Kidney glomerular epithelial cell (primary cell): ENCODE results near the gene KRTAP2-3.
"Not testable (repeated sequence)": the region's sequence is repeated elsewhere in the genome, so short reads cannot be mapped to it uniquely, and the experiment has no call there.

ENCODE experiments used
- DNase-seq: peaks from one replicate; lab custom pipeline; 2025; lab: John Stamatoyannopoulos, UW

Gene KRTAP2-3, protein sequence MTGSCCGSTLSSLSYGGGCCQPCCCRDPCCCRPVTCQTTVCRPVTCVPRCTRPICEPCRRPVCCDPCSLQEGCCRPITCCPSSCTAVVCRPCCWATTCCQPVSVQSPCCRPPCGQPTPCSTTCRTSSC

GRCh38 chr17:41060052-41060604 lies at the start of gene KRTAP2-3:
TSS of gene KRTAP2-3 (minus strand) at chr17:41060114. CDS start at chr17:41060050, 64 bp downstream.
- DNase-seq, result peak; percentile 99

DNA sequence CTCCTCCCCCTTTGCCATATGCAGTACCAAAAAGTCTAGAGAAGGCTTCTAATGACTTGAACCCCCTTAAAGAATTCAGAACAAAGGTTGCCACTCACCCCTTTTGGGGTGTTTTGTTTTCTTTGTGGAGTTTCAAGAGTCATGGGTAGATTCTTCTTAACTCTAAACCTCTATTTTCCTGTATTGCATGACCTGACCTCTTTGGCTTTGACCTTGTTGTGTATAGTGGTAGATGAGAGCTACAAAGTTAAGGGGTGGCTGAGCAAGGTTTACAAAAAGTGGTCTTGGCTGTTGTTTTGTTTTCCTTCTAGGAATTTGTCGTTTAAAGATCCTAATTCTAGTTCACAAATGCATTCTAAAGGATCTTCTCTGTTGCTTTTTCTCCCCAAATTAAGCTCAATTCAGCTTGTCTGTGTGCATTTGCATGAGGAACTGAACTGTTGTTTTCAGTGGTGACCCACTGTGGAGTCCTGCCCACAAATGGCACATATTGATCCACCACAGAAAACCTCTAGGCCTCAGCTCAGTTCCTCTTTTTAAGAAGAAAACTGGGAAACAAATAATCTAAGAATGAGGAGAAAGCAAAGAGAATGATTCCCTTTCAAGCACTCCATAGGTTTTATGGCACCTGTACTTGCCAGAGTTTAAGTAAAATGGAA lies 48.9 kb upstream of the KRTAP2-3 start:
- DNase-seq, result not testable (repeated sequence)

GRCh38 chr17:41107941-41108450 lies 48.1 kb upstream of the KRTAP2-3 start:
- DNase-seq, result no peak

DNA sequence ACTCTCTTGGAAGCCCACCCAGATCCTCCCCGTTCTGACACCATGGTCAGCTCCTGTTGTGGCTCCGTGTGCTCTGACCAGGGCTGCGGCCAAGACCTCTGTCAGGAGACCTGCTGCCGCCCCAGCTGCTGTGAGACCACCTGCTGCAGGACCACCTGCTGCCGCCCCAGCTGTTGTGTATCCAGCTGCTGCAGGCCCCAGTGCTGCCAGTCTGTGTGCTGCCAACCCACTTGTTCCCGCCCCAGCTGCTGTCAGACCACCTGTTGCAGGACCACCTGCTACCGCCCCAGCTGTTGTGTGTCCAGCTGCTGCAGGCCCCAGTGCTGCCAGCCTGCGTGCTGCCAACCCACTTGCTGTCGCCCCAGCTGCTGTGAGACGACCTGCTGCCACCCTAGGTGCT lies 45.4 kb upstream of the KRTAP2-3 start, which contains the start of gene KRTAP4-9:
KRTAP4-9 (plus strand) TSS at position 43 of the 400 bp plus-strand sequence; CDS start at position 43, 0 bp downstream.
- not testable (repeated sequence) for DNase-seq

GRCh38 chr17:41104386-41105038 lies 44.6 kb upstream of the KRTAP2-3 start:
- peak; percentile 53 for DNase-seq

DNA sequence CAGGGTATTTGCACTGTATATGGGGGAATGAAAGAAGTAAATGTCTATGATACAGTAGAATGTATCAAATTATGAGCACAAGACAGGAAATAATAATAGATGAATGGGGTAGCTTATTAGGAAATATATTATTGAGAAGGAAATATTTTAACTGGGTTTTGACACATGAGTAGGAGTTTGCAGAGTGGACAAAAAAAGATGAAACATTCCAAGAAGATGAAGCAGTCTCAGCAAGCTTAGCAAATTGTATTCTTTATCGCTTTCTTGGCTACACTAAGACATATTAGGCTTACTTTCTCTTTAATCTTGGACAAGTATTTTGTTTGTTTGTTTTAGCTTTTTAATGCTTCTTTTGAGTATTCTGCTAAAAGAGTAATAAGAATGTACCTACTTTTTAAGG lies 44.0 kb upstream of the KRTAP2-3 start:
- no peak for DNase-seq

DNA sequence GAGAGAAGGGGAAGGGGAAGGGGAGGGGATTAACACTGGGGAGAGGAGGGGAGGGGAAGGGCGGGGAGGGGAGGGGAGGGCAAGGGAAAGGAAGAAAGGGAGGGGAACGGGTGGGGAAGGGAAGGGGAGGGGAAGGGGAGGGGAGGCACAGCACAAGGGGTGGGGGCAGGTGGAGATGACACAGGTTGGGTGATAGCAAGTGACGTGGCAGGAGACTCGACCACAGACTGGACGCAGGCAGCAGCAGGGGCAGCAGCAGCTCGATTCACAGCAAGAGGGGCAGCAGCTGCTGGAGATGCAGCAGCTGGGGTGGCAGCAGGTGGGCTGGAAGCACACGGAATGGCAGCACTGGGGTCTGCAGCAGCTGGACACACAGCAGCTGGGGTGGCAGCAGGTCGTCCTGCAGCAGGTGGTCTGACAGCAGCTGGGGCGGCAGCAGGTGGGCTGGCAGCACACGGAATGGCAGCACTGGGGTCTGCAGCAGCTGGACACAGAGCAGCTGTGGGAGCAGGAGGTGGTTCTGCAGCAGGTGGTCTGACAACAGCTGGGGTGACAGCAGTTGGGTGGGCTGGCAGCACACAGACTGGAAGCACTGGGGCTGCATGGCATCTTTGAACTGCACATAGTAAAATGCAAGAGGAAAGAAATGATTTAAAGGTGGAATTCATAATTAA lies 41.8 kb upstream of the KRTAP2-3 start, which contains the start of gene KRTAP4-16:
KRTAP4-16 (minus strand) TSS at position 624 of the 674 bp plus-strand sequence; CDS start at position 624, 0 bp downstream.
- no peak for DNase-seq

DNA sequence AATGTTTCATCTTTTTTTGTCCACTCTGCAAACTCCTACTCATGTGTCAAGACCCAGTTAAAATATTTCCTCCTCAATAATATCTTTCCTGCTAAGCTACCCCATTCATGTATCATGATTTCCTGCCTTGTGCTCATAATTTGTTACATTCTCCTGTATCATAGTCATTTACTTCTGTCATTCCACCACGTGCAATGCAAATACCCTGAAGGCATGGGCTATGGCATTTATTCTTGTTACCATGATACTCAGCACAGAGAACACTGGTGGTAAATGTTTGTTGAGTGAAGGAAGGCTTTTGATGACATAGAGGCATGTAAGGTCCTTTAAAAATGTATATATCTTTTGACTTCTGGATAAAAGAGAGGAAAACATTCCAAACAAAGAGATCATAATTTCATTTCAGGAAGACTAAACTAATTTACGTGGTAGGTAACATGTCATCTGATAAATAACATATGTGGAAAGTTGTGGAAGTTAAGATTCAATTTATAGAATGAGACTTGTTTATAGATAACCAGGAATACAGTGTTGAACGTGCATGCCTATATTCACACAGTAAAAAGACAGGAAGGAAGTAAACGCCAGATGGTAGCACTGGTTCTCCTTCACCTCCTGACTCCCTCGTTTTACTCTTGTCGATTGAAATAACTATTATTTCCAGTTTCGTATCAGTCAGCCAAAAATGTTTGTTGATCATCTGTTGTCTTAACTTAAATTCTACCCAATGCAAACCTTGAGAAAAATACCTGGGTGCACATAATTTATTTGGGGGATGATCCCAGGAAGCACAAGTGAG lies 40.0 kb upstream of the KRTAP2-3 start:
- DNase-seq, result not testable (repeated sequence)

DNA sequence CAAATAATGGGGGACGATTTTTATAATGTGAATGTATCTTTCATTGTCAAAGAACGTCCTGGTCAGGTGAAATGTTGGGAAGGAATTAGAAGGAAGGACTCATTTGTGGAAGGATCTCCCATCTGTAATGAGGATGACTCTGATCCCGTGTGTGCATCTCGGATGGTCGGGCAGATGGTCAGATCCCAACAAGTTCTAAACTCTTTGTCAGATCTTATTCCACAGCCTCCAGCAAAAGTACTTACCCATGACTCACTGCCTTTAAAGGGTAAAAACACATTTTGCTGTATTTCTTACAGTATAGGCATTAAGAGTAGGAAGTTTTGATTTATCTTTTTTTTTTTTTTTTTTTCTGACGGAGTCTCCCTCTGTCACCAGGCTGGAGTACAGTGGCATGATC lies 38.6 kb upstream of the KRTAP2-3 start:
- no peak for DNase-seq

DNA sequence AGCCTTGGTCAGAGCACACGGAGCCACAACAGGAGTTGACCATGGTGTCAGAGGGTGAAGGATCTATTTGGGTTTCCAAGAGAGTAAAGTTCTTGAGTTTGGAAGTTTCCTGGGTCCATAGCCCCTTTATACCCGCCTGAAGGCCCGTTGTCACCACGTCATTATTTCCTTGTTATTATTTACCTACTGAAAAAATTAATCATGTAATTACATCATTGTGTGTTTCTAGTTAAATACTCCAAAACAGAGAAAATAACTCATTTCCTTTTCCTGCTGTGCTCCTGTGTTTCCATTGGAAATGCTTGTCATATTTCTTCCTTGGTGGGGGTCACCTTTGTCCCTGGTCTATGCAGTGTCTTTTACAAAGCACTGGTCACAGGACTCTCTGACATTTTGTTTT lies 38.1 kb upstream of the KRTAP2-3 start, which contains the start of gene KRTAP4-8:
KRTAP4-8 (minus strand) TSS at position 101 of the 400 bp plus-strand sequence; CDS start at position 43, 58 bp downstream.
- no peak for DNase-seq

DNA sequence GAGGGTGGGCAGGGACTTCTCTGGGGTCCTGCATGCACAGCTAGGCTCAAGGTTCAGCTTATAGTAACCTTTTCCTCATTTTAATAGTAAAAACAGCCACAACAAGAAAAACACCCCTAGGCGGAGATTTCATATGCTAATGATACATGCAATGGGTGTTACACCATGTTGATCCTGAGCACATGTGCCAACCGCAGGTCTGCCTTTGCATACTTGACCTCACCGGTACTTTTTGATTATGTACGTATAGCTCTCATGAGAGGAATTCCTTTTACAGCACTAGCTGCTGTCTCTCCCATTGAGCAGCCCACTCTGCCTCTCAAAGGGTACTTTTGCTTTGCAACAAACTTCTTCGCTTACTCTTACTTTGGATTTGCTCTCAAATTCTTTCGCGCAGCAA lies 36.1 kb upstream of the KRTAP2-3 start:
- no peak for DNase-seq

DNA sequence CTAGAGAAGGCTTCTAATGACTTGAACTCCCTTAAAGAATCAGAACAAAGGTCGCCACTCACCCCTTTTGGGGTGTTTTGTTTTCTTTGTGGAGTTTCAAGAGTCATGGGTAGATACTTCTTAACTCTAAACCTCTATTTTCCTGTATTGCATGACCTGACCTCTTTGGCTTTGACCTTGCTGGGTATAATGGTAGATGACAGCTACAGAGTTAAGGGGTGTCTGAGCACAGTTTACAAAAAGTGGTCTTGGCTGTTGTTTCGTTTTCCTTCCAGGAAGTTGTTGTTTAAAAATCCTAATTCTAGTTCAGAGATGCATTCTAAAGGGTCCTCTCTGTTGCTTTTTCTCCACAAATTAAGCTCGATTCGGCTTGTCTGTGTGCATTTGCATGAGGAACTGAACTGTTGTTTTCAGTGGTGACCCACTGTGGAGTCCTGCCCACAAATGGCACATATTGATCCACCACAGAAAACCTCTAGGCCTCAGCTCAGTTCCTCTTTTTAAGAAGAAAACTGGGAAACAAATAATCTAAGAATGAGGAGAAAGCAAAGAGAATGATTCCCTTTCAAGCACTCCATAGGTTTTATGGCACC lies 28.9 kb upstream of the KRTAP2-3 start:
- not testable (repeated sequence) for DNase-seq

DNA sequence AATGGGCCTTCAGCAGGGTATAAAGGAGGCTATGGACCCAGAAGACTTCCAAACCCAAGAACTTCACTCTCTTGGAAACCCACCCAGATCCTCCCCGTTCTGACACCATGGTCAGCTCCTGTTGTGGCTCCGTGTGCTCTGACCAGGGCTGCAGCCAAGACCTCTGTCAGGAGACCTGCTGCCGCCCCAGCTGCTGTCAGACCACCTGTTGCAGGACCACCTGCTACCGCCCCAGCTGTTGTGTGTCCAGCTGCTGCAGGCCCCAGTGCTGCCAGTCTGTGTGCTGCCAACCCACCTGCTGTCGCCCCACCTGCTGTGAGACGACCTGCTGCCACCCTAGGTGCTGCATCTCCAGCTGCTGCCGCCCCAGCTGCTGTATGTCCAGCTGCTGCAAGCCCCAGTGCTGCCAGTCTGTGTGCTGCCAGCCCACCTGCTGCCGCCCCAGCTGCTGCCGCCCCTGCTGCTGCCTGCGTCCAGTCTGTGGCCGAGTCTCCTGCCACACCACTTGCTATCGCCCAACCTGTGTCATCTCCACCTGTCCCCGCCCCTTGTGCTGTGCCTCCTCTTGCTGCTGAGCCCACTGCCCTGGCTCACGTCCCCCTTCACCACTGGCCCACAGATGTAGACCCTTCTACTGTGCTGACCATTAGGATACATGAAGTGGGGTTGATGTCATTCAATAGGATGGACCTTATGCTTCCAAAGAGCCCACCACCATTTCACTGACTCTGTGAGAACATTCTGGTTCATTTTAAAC lies 24.4 kb upstream of the KRTAP2-3 start, which contains the start of gene KRTAP4-7:
KRTAP4-7 (plus strand) TSS at position 51 of the 757 bp plus-strand sequence; CDS start at position 108, 57 bp downstream.
- DNase-seq, result not testable (repeated sequence)

- DNase-seq, result not testable (repeated sequence)
Observed at GRCh38 chr17:41083427-41083826, 23.5 kb upstream of the KRTAP2-3 start.

GRCh38 chr17:41082626-41083025 lies 22.7 kb upstream of the KRTAP2-3 start:
- no peak for DNase-seq

- no peak for DNase-seq
Observed at GRCh38 chr17:41076788-41077187, 16.9 kb upstream of the KRTAP2-3 start.

DNA sequence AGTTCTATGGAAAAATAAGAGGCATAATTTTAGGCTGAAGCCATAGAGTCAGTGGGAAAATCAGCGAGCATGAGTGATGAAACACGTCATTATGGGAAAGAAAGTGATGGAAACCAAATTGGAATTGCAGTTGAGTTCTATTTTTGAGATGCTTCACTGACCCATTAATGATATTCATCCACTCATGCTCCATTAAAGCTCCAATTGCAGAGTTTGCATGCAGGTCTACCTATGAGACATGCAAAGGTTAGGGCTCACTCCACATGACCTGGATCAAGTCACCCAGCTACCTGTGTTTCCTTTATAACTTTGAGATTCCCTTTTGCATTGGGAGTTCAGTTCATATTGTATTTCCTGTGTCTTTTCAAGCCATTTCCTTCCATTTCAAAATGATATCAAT lies 13.8 kb upstream of the KRTAP2-3 start:
- DNase-seq, result no peak

DNA sequence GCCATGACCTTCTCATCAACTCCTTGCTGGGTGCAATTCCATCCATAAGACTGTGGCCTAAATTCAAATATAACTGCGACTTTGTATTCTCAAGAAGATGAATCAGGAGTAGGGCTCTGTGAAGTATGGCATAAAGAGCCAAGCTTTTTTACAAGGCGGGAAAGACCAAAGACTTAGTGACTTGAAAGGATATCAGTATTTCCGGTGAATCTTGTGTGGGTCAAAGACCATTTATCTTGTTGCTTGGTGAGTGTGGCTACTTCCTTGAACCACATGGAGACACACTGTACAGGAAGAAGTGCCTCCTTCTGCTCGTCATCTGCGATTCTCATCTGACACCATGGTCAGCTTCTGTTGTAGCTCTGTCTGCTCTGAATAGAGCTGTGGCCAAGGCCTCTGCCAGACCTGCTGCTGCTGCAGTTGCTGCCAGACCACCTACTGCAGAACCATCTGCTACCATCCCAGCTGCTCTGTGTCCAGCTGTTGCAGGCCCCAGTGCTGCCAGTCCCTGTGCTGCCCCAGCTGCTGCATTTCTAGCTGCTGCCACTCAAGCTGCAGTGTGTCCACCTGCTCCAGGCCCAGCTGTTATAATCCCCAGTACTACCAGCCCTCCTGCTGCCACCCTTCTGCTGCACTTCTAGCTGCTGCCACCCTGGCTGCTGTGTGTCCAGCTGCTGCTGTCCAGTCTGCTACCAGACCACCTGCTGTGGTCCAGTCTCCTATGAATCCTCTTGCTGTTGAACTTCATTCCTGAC lies 11.9 kb upstream of the KRTAP2-3 start:
- DNase-seq, result no peak

DNA sequence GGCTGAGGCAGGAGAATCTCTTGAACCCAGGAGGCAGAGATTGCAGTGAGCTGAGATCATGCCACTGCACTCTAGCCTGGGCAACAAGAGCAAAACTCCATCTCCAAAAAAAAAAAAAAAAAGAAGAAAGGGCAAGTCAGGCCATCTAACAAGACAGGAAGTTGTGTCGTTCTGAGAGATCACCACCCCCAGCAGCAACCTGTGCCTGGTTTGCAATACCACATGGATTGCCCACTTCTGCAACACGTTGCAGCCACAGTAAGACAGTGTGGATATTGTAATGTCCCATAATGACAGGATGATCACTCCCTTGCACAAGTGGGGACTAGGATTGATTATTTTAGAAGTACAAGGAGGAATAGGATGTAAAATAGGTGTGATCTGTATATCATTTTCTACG lies 9.1 kb upstream of the KRTAP2-3 start:
- DNase-seq, result no peak
